HG02798 (cell line): ENCODE data around the gene VSTM2B.
A peak's percentile ranks its signal among the peaks of the same experiment; 100 is the strongest.

Source experiments
- ATAC-seq: cut with Tn5 transposase; IDR thresholded peaks from one replicate; pipeline ENCODE4 v1.9.1; 2021; ENCODE audit warnings: mild to moderate bottlenecking; ENCODE audit not compliant: unreplicated experiment, poor library complexity

The VSTM2B gene

DNA sequence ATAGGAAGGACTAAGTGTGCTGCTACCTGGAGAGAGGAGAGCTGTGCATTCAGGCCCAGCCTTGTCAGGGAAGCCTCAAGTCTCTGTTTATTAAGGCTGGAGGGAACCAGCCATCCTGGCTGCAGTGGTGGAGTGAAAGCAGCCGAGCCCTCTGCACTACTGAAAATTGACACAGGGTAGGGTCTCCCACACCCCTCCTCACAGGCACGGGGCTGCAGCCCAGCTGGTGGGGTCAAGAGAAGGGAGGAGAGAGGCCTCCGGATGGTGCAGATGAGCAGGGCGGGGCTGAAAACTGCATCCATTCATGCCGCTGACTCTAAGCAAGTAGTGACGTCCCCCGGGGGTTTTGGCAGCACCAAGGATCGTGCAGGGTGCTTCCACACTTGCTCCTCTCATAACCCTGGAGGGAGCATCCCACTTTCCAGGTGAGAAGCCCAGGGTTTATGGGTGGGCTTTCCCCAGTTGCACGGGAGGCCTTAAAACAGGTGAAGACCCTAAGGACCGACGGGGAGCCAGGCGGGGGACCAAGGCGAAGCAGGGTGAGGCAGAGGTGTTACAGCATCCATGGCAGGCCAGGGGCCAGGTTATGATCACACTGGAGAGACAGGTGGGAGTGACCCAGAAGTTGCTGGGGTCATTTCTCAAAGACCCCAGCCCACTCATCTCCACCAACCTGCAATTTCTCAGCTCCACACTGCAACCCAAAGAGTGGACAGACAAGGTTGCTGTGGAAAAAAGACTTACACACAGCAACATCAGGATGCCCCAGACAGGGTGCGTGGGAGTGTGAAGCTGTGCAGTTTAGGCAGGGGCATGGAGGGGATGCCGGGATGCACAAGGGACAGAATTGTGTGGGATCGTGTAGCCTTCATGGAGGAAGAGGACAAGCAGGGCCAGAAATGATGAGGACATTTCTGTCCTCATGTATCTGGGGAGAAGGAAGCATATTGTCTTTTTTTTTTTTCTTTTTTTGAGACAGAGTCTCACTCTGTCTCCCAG lies 36.8 kb downstream of the VSTM2B start:
- ATAC-seq: no peak

DNA sequence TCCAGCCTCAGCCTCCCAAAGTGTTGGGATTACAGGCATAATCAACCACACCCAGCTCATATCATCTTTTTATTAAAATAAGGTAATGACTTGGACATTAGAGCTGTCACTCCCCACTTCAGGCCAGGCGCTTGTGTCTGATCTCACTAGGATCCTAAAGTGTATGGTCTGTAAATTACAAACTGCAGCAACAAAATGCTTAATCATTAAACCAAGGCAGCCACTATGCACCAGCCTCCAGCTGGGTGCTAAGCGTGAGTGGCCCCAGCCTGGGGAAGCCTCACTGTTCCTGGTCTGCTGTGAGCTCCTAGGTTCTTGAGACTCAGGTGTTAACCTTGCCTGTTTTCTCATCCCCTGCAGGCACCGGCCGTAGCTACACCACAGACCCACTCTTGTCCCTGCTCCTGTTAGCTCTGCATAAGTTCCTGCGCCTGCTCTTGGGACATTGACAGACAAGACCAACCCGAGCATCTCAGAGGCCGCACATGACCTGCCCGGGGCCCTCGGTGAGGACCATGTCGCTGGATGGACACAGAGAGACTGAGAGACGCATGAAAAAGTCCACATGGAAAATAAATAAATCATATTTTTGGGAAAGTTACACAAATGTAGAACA lies 37.8 kb downstream of the VSTM2B start:
- ATAC-seq: no peak

DNA sequence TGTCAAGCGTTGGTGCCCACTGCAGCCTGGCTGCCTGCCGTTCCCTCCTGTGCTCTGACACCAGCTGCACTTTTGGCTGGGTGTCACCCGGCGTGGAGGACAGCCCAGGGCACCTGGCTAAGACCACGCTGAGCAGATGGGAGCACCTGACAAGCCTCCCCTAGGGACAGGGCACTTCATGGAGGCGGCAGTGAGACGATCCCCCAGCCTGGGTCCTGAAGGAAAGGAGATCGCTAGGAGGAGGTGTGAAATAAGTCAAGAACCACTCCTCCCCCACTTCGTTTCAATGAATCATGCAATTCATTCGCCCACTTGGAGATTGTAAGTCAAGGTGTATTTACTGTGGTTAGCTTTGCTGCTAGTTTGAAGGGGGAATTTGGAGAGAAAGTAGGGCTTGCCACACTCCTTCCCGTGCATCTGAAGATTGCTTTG lies 38.8 kb downstream of the VSTM2B start:
- ATAC-seq: no peak

DNA sequence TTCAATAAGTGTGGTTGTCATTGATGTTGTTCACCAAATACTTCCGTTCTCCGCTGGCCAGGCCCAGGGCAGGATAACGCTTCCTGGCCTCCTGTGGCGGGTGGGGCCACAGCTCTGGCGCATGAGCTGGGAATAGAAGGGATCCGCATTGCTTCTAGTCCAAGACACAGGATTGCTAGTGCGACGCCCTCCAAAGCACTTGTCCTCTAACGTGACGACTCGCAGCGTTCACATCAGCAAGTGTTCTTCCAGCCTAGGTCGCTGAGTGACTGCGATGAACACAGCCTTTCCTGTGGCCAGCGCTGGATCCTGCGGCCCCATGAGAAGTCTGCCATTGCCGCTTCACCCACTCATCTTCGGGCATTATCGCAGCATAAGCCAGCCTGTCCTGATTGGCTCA lies 39.4 kb downstream of the VSTM2B start:
- ATAC-seq: no peak

DNA sequence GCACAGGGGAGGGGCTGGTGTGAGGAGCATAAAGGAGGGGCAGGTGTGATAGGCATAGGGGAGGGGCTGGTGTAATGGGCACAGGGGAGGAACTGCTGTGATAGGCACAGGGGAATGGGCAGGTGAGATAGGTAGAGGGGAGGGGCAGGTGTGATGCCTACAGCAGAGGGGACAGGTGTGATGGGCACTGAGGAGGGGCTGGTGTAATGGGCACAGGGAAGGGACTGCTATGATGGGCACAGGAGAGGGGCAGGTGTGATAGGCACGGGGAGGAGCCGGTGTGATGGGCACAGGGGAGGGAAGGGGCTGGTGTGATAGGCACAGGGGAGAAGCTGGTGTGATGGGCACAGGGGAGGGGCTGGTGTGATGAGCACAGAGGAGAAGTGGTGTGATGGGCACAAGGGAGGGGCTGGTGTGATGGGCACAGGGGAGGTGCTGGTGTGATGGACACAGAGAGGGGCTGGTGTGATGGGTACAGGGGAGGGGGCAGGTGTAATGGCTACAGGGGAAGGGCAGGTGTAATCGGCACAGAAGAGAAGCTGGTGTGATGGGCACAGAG lies 40.8 kb downstream of the VSTM2B start:
- no peak for ATAC-seq

DNA sequence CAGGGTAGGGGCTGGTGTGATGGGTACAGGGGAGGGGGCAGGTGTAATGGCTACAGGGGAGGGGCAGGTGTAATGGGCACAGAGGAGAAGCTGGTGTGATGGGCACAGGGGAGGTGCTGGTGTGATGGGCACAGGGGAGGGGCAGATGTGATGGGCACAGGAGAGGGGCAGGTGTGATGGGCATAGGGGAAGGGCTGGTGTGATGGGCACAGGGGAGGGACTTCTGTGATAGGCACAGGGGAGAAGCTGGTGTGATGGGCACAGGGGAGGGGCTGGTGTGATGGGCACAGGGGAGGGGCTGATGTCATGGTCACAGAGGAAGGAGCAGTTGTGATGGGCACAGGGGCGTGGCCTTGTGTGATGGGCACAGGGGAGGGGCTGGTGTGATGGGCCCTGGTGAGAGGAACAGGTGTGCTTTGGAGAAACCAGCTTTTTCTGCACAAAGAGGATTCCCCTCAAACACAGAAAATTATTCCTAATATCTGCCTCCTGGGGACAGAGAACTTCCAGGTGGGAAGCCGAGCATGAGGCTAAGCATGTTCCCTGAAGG lies 41.6 kb downstream of the VSTM2B start:
- no peak for ATAC-seq

DNA sequence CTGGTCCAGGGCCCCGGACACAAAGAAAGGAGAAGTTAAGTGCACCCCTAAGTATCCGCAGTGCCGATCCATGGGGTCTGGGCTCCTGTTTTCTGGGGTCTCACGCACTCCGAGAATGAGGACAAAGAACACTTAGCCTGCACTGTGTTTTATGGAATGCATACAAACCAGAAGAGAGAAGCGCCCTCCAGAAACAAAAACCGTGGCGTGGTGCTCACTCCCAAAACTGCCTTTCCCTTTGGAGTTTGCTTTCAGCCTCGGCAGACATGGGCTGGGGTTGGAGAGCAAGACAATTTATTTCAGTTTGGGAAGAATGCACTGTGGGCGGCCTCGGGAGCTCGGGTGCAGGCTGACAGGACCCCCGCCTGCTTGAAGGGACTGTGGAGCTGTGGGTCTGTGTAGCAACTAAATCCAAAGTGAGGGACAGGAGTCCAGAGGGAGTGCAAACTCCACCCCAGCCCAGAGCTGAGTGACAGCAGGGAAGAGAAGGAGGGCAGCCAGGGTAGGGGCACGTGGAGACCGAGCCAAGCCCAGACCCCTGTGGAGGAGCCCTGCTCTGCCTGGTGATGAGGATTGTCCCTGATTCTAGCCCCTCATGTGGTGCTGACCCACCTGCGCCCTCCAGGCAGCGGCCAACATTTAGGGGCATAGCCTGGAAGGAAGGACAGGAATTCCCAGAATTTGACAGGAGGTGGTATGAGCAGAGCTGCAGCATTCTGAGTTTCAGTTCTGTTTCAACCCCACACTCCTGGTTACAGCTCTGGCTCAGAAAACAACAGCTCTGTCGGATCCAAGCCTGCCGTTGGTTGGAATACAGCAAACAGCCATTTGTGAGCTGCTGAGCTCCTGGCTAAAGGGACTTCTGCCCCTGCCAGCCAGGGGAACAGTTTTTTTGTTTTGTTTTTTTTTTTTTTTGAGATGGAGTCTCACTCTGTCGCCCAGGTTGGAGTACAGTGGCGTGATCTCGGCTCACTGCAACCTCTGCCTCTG lies 42.5 kb downstream of the VSTM2B start:
- ATAC-seq: no peak

DNA sequence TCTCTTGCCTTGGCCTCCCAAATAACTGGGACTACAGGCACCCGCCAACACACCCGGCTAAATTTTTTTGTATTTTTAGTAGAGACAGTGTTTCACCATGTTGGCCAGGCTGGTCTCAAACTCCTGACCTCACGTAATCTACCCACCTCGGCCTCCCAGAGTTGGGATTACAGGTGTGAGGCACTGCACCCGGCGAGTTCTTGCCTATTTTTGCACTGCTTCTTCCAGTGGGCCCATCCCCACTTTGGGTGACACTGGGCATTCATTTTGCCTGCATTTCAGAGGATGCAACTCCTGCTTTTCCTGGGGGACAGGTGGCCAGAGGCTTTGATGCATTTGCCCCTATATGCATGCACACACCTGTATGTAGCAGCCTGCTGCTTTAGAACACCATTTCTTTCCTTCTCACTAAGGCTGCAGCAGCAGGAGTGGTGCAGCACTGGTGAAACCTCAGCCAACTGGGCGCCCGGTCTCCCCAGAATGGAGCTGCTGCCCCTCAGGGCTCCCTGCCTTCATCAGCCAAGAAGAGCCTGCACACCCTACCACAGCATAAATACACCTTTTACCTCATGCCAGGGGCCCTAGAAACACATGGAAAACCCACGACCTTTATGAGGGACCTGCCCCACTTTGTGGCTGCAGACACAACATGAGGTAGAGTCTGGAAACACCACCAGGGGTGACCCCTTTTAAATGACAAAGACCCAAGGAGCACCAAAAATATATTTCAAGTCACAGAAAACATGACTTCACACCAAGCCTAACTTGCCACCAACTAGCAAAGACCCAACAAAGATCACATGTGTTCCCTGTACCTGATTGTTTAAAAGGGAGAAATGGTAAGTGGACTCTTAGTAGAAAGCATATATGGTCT lies 43.5 kb downstream of the VSTM2B start:
- no peak for ATAC-seq

DNA sequence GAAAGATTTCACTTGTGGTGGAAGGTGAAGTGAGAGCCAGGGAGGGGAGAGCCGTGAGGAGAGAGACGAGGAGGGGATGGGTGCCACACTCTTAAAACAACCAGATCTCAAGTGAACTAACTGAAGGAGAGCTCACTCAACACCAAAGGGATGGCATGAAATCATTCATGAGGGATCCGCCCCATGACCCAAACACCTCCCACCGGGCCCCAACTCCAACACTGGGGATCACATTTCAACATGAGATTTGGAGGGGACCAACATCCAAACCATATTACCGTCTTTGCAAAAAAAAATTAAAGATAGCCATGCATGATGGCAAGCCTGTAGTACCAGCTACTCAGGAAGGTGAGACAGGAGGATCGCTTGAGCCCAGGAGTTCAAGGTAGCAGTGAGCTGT lies 45.4 kb downstream of the VSTM2B start:
- ATAC-seq: no peak

DNA sequence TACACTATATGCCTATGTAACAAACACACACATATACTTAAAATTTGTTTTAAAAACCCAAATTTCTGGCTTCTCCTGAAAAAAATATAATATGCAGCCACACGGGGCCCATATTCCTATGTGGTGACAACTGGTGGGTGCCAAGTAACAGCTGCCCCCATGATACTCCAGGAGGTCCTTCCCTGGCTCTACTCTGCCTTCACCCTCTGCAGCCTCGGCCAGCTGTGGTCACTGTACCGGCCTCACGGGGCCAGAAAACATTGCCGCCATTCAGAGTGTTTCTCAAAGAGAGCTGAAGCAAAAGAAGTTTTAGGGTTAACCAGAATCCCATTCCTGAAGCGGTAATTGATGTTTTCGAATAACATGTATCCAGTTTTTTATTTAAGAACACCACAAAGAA lies 47.7 kb downstream of the VSTM2B start:
- ATAC-seq: no peak

DNA sequence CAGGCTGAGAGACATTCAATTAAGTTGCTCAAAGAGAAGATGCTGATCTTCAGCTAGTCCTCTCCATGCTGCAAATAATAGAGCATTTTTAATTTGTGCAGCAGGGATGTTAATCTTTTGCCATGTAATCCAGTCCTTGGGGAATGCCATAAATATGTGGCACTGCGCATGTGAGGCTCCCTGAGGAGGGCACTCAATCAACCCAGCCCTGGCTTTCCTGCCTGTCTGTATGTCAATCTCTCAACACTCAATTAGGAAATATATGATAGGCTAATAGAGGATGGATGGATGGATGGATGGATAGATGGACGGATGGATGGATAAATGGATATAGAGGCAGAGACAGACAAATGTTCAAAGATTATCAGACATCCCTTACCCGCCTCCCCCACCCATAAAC lies 48.7 kb downstream of the VSTM2B start:
- ATAC-seq: no peak

DNA sequence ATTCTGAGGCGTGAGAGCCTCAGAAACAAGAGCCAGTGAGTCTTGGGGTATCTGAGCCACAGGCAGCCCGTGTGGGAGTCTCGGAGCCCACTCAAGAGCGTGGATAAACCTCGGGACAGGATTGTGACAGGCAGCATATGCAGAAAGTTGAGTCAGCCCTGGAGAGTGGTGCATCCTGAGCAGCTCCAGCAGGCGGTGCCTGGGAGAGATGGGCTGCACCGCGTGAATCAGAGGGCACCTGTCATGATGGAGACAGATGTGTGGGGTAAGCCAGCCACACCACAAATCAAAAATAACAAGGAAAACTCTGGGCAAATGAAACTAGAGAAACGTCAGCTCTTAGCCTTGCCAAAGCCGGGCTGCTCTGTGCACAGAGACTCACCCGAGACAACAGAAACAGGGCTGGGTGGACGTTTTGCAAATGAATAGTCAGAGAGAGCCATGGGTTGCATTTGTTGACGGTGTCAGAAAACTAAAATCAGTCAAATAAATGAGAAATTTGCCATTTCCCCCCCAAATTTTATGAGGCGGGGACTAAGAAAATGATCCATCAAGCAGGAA lies 50.3 kb downstream of the VSTM2B start:
- ATAC-seq: no peak

DNA sequence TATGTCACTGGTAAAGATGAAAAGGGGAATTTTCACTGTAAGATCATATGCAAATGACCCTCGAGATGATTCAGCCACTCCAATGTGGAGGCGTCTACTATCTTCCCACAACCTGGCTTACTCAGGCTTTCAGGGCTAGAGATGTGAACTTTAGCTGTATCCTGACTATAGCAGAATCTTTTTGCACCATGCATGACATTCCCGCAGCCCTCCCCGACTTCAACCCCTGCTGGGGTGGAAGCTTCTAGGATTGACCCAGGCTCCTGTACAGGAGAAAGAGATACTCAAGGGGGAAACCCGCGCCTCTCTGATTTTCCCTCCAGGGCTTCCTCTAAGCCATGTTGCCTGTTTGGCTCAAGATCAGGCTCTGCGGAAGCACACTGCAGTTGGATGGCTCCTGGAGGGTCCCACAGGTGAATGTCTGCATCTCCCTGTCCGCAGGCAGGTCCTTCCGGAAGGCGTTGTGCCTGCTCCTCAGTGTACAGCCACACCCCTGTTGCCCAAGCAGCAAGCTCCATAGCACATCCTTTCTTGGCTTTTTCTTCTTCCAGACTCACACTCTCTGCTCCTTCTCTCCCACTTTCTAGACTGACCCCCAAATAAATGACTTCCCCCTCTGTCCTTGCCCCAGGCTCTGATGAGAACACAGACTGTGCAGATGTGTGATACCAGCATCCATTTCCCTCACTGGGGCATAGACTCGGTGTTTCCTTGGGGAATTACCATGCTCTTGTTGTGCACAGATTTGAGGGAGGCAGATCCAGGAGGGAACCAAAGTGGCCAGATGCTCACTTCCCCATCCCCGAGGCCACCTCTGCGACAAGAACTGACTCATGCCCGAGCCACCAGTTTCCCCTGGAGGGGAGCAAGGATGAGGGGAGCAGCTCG lies 51.2 kb downstream of the VSTM2B start:
- peak; percentile 50 for ATAC-seq

DNA sequence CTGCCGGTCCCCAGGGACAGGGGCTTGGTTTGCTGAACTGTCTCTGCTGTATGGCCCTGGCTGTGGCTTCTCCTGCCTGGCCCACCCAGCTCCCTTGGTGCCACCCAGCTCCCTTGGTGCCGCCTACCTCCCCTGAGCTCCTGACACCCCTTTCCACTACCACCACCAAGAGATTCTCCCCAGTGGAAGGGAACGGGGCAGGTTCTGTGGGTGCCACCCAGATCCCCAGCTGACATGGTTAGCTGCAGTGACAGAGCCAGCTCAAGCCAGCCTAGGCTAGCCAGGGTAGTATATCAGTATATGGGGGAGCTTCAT lies 51.8 kb downstream of the VSTM2B start:
- no peak for ATAC-seq

DNA sequence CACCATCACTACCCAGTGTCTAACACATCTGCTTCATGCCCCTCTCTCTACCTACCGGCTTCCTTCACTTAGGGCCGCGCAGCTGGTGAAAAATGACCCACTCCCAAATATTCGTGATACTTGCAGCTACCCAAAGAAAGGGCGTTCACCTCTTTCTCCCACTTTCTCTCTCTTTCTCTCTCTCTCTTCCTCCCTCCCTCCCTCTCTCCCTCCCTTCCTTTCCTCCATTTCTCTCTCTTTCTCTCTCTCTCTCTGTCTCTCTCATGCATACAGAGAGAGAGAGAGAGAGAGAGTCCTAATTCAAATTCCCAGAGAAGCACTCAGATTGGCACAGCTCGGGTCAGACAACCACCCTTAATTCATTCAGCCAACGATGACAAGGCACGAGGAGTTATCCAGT lies 52.6 kb downstream of the VSTM2B start:
- no peak for ATAC-seq

DNA sequence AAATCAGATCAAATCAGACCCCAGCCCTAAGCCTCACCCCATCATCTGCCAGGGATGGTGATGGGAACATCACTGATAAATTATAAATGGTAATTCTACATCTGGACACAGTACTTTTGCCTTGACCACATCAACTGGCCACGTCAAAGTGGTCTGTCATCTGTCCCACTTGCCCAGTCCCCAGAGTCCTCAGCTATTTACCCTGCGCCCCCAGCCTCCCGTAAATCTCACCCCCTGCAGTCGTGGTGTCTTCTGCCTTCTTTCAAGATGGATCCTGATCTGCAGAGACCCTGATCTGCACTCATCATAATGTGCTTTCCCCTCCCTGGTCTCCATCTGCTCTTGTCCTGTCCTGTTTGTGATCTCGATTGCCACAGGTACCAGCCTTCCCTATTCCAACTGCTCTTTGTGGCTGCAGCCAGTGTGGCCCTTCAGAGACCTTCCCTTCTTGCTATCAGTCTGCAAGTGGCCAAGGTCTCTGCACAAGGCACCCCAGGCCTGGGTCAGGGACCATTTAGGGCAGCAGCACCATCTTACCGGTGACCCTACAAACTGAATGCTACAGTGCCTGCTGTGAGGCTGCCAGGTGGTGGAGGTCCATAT lies 53.6 kb downstream of the VSTM2B start:
- ATAC-seq: no peak

DNA sequence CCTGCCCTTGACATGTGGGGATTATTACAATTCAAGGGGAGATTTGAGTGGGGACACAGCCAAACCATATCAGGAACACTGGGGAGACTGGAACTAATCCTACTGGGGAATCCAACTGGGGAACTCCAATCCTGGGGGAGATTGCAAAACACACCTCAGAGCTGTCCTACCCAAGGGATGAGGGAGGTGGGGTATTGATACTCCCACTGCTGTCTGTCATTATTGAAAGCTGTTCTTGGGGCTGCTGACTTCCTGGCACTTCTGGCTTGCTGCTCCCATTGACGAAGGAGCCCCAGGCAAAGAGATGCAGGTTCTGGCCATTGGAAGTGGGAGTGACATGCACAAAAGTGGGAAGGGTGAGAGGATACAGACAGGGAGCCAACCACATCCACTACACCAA lies 55.6 kb downstream of the VSTM2B start:
- no peak for ATAC-seq
